ENCODE data around the gene CTDSP2.

Gene CTDSP2

DNA sequence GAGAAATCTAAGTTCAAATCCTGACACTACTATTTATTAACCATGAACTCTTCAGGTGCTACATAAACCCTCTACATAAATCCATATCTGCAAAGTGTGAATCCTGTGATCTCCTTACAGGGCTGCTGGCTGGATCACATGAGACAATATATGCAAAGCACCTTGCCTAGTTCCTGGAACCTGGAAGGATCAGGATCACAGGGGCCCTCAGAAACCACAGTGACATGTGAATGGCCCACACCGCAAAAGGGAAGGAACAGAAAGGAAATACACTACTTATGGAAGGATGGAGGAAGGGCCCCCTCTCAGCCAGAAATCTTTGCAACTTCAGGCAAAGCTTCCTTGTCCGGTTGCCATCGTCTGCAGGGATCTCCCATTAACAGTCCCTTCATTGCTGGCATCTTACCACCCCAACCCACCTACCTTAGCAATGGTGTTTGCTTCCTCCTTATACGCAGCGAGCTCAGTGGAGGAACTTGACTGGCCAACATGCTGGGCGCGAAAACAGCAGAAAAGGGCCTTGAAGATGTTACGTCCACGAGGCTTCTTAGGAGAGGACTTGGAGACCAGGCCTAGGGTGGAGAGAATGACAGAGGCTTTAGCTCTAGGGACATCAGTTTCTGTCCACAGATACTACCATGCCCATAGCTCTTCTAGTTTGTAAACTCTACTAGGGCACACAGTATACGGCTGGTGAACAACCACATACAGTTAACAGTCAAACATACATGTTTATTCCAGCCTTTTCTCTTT, 17.3 kb downstream of the CTDSP2 start:
- TF ChIP-seq LEF1 (IDR thresholded peaks at IDR 0.05; ENCODE audit: borderline replicate concordance) (no peak), NFRKB (IDR thresholded peaks at IDR 0.05) (no peak), SP1 (IDR thresholded peaks at IDR 0.05) (no peak), FOXA1 (IDR thresholded peaks at IDR 0.05) (no peak), L3MBTL2 (conservative IDR thresholded peaks at IDR 0.05) (no peak), ELF4 (IDR thresholded peaks at IDR 0.05) (no peak), SUZ12 (IDR thresholded peaks at IDR 0.05) (no peak), CTBP1 (IDR thresholded peaks at IDR 0.05; ENCODE audit: borderline replicate concordance) (no peak), BHLHE40 (IDR thresholded peaks at IDR 0.05; ENCODE audit: borderline replicate concordance) (no peak), ZNF384 (IDR thresholded peaks at IDR 0.05) (no peak)
- ChIA-PET CTCF (interaction anchor here (1.8 kb wide), 1 partner anchor 66 kb away, joined by 6 read pairs; no protein-coding TSS in a partner anchor), POLR2A (interaction anchor here (0.7 kb wide), 1 partner anchor 17 kb away, joined by 3 read pairs; the partner anchor contains the start of gene CTDSP2)
- no peak for DNase-seq (ENCODE audit: extremely low spot score)

DNA sequence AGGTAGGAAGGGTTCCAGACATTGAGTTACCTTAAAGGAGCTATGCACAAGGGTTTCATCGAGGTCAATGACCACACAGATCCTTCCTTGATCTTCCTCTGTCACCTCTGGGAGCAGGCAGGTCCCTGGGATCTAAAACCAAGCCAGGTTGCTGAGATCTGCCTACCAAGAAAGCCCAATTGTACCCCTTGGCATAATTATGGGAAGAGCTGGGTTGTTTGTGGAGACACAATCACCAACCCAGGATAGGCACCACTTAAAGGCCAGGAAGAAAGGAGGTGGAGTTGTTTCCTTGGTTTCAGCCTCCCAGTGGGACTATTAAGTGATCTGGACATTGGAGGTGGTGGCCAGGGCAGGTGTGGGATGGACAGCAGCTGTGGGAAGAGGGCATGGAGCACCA, 19.6 kb downstream of the CTDSP2 start:
- ChIA-PET CTCF (no interaction called here), POLR2A (no interaction called here)
- no peak for DNase-seq (ENCODE audit: extremely low spot score)

DNA sequence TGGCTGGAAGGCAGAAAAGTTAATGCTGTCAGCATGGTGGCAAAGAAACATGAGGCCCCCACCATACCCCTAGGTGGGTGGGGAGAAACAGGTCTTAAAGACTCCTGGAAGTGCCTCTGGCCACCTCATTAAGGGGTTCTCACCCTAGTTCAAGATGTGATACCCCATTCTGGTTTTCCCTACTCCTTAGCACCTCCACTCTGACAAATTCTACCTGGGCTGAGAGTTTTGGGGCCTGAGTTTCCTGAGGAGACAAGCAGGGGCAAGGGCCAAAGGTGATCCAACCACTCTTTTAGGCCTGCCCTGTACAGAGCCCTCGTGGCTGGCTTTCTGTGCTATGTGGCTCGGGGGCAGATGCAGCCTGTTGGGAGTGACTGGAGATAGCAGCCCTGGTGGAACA, 20.1 kb downstream of the CTDSP2 start:
- ChIA-PET CTCF (no interaction called here), POLR2A (no interaction called here)
- no peak for TF ChIP-seq ZNF384 (IDR thresholded peaks at IDR 0.05)
- no peak for TF ChIP-seq FOXM1 (IDR thresholded peaks at IDR 0.05; ENCODE audit: borderline replicate concordance)
- no peak for TF ChIP-seq L3MBTL2 (conservative IDR thresholded peaks at IDR 0.05)
- no peak for TF ChIP-seq FOXK2 (IDR thresholded peaks at IDR 0.05)
- no peak for TF ChIP-seq BHLHE40 (IDR thresholded peaks at IDR 0.05; ENCODE audit: borderline replicate concordance)
- no peak for TF ChIP-seq SUZ12 (IDR thresholded peaks at IDR 0.05)
- TF ChIP-seq TARDBP (IDR thresholded peaks at IDR 0.05), result no peak
- TF ChIP-seq ARNT (IDR thresholded peaks at IDR 0.05), result no peak
- TF ChIP-seq ELF4 (IDR thresholded peaks at IDR 0.05), result no peak
- no peak for TF ChIP-seq SP1 (IDR thresholded peaks at IDR 0.05)
- TF ChIP-seq LEF1 (IDR thresholded peaks at IDR 0.05; ENCODE audit: borderline replicate concordance), result no peak
- TF ChIP-seq FOXA1 (IDR thresholded peaks at IDR 0.05), result no peak
- TF ChIP-seq, protein P1, sequence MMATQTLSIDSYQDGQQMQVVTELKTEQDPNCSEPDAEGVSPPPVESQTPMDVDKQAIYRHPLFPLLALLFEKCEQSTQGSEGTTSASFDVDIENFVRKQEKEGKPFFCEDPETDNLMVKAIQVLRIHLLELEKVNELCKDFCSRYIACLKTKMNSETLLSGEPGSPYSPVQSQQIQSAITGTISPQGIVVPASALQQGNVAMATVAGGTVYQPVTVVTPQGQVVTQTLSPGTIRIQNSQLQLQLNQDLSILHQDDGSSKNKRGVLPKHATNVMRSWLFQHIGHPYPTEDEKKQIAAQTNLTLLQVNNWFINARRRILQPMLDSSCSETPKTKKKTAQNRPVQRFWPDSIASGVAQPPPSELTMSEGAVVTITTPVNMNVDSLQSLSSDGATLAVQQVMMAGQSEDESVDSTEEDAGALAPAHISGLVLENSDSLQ (IDR thresholded peaks at IDR 0.05), result no peak
- TF ChIP-seq CTBP1 (IDR thresholded peaks at IDR 0.05; ENCODE audit: borderline replicate concordance), result no peak
- TF ChIP-seq HDGF (IDR thresholded peaks at IDR 0.05; ENCODE audit: borderline replicate concordance), result no peak
- TF ChIP-seq NFRKB (IDR thresholded peaks at IDR 0.05), result no peak
- DNase-seq (ENCODE audit: extremely low spot score), result no peak

More for the DNA sequence above, 19.6 kb downstream of the CTDSP2 start:
- TF ChIP-seq L3MBTL2 (conservative IDR thresholded peaks at IDR 0.05) (no peak), ELF4 (IDR thresholded peaks at IDR 0.05) (no peak), ZNF384 (IDR thresholded peaks at IDR 0.05) (no peak), CTBP1 (IDR thresholded peaks at IDR 0.05; ENCODE audit: borderline replicate concordance) (no peak), NFRKB (IDR thresholded peaks at IDR 0.05) (no peak), LEF1 (IDR thresholded peaks at IDR 0.05; ENCODE audit: borderline replicate concordance) (no peak), ARNT (IDR thresholded peaks at IDR 0.05) (no peak), FOXA1 (IDR thresholded peaks at IDR 0.05) (no peak), FOXM1 (IDR thresholded peaks at IDR 0.05; ENCODE audit: borderline replicate concordance) (no peak), HDGF (IDR thresholded peaks at IDR 0.05; ENCODE audit: borderline replicate concordance) (no peak), BHLHE40 (IDR thresholded peaks at IDR 0.05; ENCODE audit: borderline replicate concordance) (no peak), SUZ12 (IDR thresholded peaks at IDR 0.05) (no peak), FOXK2 (IDR thresholded peaks at IDR 0.05) (no peak), TARDBP (IDR thresholded peaks at IDR 0.05) (no peak)
- TF ChIP-seq, protein P1 (IDR thresholded peaks at IDR 0.05), result no peak

GRCh38 chr12:57825451-57825850, 21.1 kb downstream of the CTDSP2 start:
- ChIA-PET POLR2A (interaction anchor here (0.9 kb wide), 1 partner anchor 11 kb away, joined by 3 read pairs; no protein-coding TSS in a partner anchor), CTCF (no interaction called here)
- TF ChIP-seq BHLHE40 (IDR thresholded peaks at IDR 0.05; ENCODE audit: borderline replicate concordance) (no peak), SUZ12 (IDR thresholded peaks at IDR 0.05) (no peak), LEF1 (IDR thresholded peaks at IDR 0.05; ENCODE audit: borderline replicate concordance) (no peak), ARNT (IDR thresholded peaks at IDR 0.05) (no peak), SP1 (IDR thresholded peaks at IDR 0.05) (no peak), FOXA1 (IDR thresholded peaks at IDR 0.05) (no peak), FOXM1 (IDR thresholded peaks at IDR 0.05; ENCODE audit: borderline replicate concordance) (no peak), L3MBTL2 (conservative IDR thresholded peaks at IDR 0.05) (no peak), TARDBP (IDR thresholded peaks at IDR 0.05) (no peak)
- TF ChIP-seq, protein P1 (IDR thresholded peaks at IDR 0.05), result no peak

GRCh38 chr12:57823908-57824640, 22.5 kb downstream of the CTDSP2 start:
- POLR2A ChIA-PET, result no interaction called here
- TF ChIP-seq BHLHE40 (IDR thresholded peaks at IDR 0.05; ENCODE audit: borderline replicate concordance), result no peak
- no peak for TF ChIP-seq HDGF (IDR thresholded peaks at IDR 0.05; ENCODE audit: borderline replicate concordance)
- TF ChIP-seq ARNT (IDR thresholded peaks at IDR 0.05), result no peak
- no peak for TF ChIP-seq FOXK2 (IDR thresholded peaks at IDR 0.05)
- TF ChIP-seq, protein P1 (IDR thresholded peaks at IDR 0.05), result no peak
- TF ChIP-seq ELF4 (IDR thresholded peaks at IDR 0.05), result no peak
- no peak for TF ChIP-seq SP1 (IDR thresholded peaks at IDR 0.05)
- TF ChIP-seq NFRKB (IDR thresholded peaks at IDR 0.05), result no peak
- TF ChIP-seq ZNF384 (IDR thresholded peaks at IDR 0.05), result no peak
- TF ChIP-seq FOXA1 (IDR thresholded peaks at IDR 0.05), result no peak
- no peak for TF ChIP-seq CTBP1 (IDR thresholded peaks at IDR 0.05; ENCODE audit: borderline replicate concordance)
- TF ChIP-seq SUZ12 (IDR thresholded peaks at IDR 0.05), result no peak

More at GRCh38 chr12:57825451-57825850, 21.1 kb downstream of the CTDSP2 start:
- DNase-seq (ENCODE audit: extremely low spot score), result no peak

More at GRCh38 chr12:57823908-57824640, 22.5 kb downstream of the CTDSP2 start:
- DNase-seq (ENCODE audit: extremely low spot score), result no peak
- CTCF ChIA-PET, result no interaction called here
